Measurements from ENCODE around the gene C1D.

C1D gene

GRCh38 chr2:68057658-68058396, 5.0 kb downstream of the C1D start:
- no peak for DNase-seq (ENCODE audit: low spot score)

- DNase-seq (ENCODE audit: low spot score): no peak
Measured at GRCh38 chr2:68052717-68053422, 9.9 kb downstream of the C1D start.

- no peak for DNase-seq (ENCODE audit: low spot score)
Measured at GRCh38 chr2:68050353-68050752, 12.5 kb downstream of the C1D start.

- DNase-seq (ENCODE audit: low spot score): no peak
Measured at GRCh38 chr2:68046642-68047240, 16.1 kb downstream of the C1D start.

- no peak for DNase-seq (ENCODE audit: low spot score)
Measured at GRCh38 chr2:68046224-68046623, 16.6 kb downstream of the C1D start.

- no peak for DNase-seq (ENCODE audit: low spot score)
Measured at GRCh38 chr2:68045342-68045741, 17.5 kb downstream of the C1D start.

- DNase-seq (ENCODE audit: low spot score): no peak
Measured at GRCh38 chr2:68044099-68044498, 18.7 kb downstream of the C1D start.

- no peak for DNase-seq (ENCODE audit: low spot score)
Measured at GRCh38 chr2:68043695-68044094, 19.1 kb downstream of the C1D start.

GRCh38 chr2:68043032-68043431, 19.8 kb downstream of the C1D start:
- DNase-seq (ENCODE audit: low spot score): no peak

- DNase-seq (ENCODE audit: low spot score): no peak
Measured at GRCh38 chr2:68041704-68042245, 21.0 kb downstream of the C1D start.

- DNase-seq (ENCODE audit: low spot score): no peak
Measured at GRCh38 chr2:68040078-68040477, 22.7 kb downstream of the C1D start.

- DNase-seq (ENCODE audit: low spot score): no peak
Measured at GRCh38 chr2:68039317-68039716, 23.5 kb downstream of the C1D start.

- no peak for DNase-seq (ENCODE audit: low spot score)
Measured at GRCh38 chr2:68032702-68033101, 30.1 kb downstream of the C1D start.

- peak; percentile 15 for DNase-seq (ENCODE audit: low spot score)
Measured at GRCh38 chr2:68031542-68032160, 31.2 kb downstream of the C1D start.

- DNase-seq (ENCODE audit: low spot score): no peak
Measured at GRCh38 chr2:68031043-68031442, 31.8 kb downstream of the C1D start.

GRCh38 chr2:68030529-68030928, 32.3 kb downstream of the C1D start:
- DNase-seq (ENCODE audit: low spot score): no peak

- no peak for DNase-seq (ENCODE audit: low spot score)
Measured at GRCh38 chr2:68027959-68028358, 34.8 kb downstream of the C1D start.

- no peak for DNase-seq (ENCODE audit: low spot score)
Measured at GRCh38 chr2:68024450-68024849, 38.4 kb downstream of the C1D start.

- no peak for DNase-seq (ENCODE audit: low spot score)
Measured at GRCh38 chr2:68023904-68024303, 38.9 kb downstream of the C1D start.

- DNase-seq (ENCODE audit: low spot score): no peak
Measured at GRCh38 chr2:68018727-68019126, 44.1 kb downstream of the C1D start.

GRCh38 chr2:68009526-68009925, 53.3 kb downstream of the C1D start:
- no peak for DNase-seq (ENCODE audit: low spot score)

- DNase-seq (ENCODE audit: low spot score): no peak
Measured at GRCh38 chr2:68000170-68000825, 62.5 kb downstream of the C1D start.
